SK-N-SH treated with all-trans-retinoic acid at 6 μM for 48 hours (cell line): ENCODE results near the gene SLC37A1.

Source experiments
- ARNTL ChIP-seq: fragments of 450-650 bp; formaldehyde crosslinking; IDR thresholded peaks from 2 replicates; pipeline ENCODE4 v1.5.0; 2020; ENCODE audit warnings: low read depth, mild to moderate bottlenecking, moderate library complexity, borderline replicate concordance
- BACH2 ChIP-seq: fragments of 250-450 bp; sonication (Bioruptor Pico); IDR thresholded peaks from 2 replicates; pipeline ENCODE4 v1.9.0; 2021; ENCODE audit warnings: mild to moderate bottlenecking, borderline replicate concordance
- SNAI2 ChIP-seq: fragments of 250-450 bp; sonication (Bioruptor Pico); IDR thresholded peaks from 2 replicates; pipeline ENCODE4 v1.5.0; 2020; ENCODE audit warnings: mild to moderate bottlenecking, moderate library complexity
- TCF4 ChIP-seq: fragments of 250-450 bp; sonication (Bioruptor Pico); IDR thresholded peaks from 2 replicates; pipeline ENCODE4 v1.8.0; 2021; ENCODE audit warnings: mild to moderate bottlenecking, moderate library complexity, borderline replicate concordance

- TF ChIP-seq BACH2 (CRISPR knock-in tag) (no peak), ARNTL (CRISPR knock-in tag) (no peak), SNAI2 (CRISPR knock-in tag) (no peak), TCF4 (CRISPR knock-in tag) (no peak)
These were observed 9.9 kb upstream of the SLC37A1 start for GRCh38 chr21:42503711-42504110.
